Heart left ventricle (tissue), 13 donors: ENCODE data around the gene ZFAND6.

ENCODE experiments used
- CTCF ChIP-seq, 12 donors: fragments of 200-600 bp; sonication (generic) in 4 of 12; IDR thresholded peaks; one replicate each; pipeline versions ENCODE4 v1.5.0 to v1.8.0; 2018 to 2022; ENCODE audit warnings: antibody characterized with exemption in 12 of 12, mild to moderate bottlenecking in 5 of 12
- POLR2A ChIP-seq, 2 donors: fragments of 450-650 bp; IDR thresholded peaks; one replicate each; pipeline ENCODE4 v1.6.1; 2017; ENCODE audit warnings: antibody characterized with exemption in 2 of 2, mild to moderate bottlenecking in 2 of 2, moderate library complexity in 2 of 2
- donor health status: ischemic (EF 13 %, LVEDD 7.1; RV severe dilation, severe dysfunction).
- donor health status: DM: no; HTN: yes; CAD: no.
- donor health status: DM: no; HTN: no; CAD: no.
- donor health status: ischemic (EF 25% LVEDD 6.9; RV normal size, moderate dysfunction).
- donor health status: ischemic (EF 25% LVEDD 5.7; RV mildly dilated, moderate dysfunction).
- donor health status: ischemic (EF 35%, LVEDD 5.7; RV mildly dilated, moderate dysfunction).
- donor health status: nonischemic (EF 11% LVEDD 7.7; RV severe dilation, severe dysfunction).
- donor health status: DM: yes; HTN: yes; CAD: no.
- donor health status: PGD.
- donor health status: ischemic (EF 29% LVEDD 5.4; RV normal size, mild dysfunction).
- donor health status: nonischemic (EF 23%, LVEDD 6.1; RV moderate dilation, normal function).

DNA sequence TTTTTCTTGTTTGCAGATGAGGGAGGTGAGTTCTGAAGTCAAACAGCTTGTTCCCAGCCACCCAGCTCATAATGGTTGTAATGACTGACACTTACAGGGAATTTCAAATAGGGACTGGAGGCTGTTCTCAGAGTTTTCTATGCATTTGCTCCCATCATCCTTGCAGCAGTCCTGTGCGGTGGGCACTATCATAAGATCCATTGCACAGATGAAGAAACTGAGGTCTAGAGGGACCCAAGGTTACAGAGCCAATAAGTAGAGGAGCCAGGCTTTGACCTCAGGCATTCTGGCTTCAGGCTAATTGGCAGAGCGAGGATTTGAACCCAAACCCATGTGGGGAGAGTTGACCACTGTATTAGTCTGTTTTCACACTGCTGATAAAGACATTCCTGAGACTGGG lies 125.7 kb downstream of the ZFAND6 start:
- no peak for TF ChIP-seq CTCF (IDR thresholded peaks at IDR 0.05)
- TF ChIP-seq POLR2A (IDR thresholded peaks at IDR 0.05): no peak
